ENCODE results near the gene MKKS. TPM values are rescaled to one million over a fixed set of nuclear protein-coding genes. Genes with fewer than 3 reads are reported as not detected.

MKKS gene
- total and polyA plus RNA-seq, 2 of the 13 experiments (the other 11 are each of a cell fraction or from before 2014, with no cell fraction given), result 26.7 to 34.5 TPM

DNA sequence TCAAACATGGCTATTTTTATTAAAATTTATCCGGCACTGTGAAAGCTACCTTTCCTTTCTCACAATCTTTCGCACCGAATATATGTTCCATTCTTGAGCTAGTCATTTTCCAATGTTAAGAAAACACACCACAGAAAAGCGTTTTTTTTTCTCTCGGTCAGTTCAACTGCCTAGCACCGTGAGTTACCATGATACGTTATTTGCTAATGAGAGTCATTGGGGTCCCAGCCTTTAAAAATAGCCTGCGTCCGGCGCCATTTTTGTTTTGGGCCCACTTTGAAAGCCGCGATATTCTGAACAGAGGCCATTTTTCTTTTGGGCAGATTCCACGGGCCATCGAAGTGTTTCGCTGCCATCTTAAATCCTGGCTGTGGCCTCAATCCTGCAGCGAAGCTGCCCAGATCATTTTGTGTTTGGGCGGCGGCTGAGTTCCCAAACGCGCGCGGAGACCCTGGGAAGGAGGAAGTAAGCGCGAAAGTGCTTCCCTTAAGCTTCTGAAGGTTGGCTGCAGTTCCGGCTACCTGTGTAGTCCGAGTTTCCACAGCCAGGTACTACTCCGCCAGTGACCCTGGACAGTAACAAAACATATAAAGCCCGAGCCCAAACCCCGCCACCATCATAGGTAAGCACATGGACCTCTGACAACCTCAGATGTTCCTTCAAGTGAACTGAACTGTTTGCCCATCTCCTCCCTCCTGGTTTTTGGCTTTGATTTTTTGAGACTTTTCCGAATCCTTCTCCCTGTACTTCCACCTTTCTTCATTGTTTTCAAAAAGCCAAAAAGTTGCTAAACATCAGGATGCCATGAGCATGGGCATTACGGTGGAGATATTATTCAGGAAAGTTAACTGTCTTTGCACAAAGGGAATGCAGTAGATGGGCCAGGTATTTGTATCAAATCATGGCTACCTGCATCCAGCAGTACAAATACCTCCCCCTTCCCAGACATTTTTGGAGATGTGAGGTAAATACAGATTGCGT, 1.1 kb upstream of the MKKS start, which contains the start of gene SLX4IP (continued):
- TF ChIP-seq PRDM10 (CRISPR knock-in tag; IDR thresholded peaks at IDR 0.05; ENCODE audit: low read depth), result peak; percentile 69; the same call in 1 of the 2 replicates
- TF ChIP-seq TRIM24 (CRISPR knock-in tag; IDR thresholded peaks at IDR 0.05), result no peak
- peak; percentile 53 for TF ChIP-seq PHF5A (CRISPR knock-in tag; IDR thresholded peaks at IDR 0.05; ENCODE audit: low read depth, unreplicated experiment)
- peak; percentile 96; the same call in 1 of the 2 replicates for TF ChIP-seq CHD4 (IDR thresholded peaks at IDR 0.05; ENCODE audit: borderline replicate concordance, low read length)
- no peak for TF ChIP-seq HNRNPK (IDR thresholded peaks at IDR 0.05; ENCODE audit: low read depth, low read length, poor library complexity, severe bottlenecking)
- TF ChIP-seq SMC3 (IDR thresholded peaks at IDR 0.05; ENCODE audit: low read length), result peak; percentile 1
- TF ChIP-seq FOXJ3 (CRISPR knock-in tag; IDR thresholded peaks at IDR 0.05; ENCODE audit: borderline replicate concordance), result no peak; the same call in none of the 2 replicates
- TF ChIP-seq ZNF235 (CRISPR knock-in tag; IDR thresholded peaks at IDR 0.05; ENCODE audit: borderline replicate concordance), result no peak
- peak; percentile 84 for TF ChIP-seq XRCC5 (optimal IDR thresholded peaks at IDR 0.05; ENCODE audit: low read length)
- no peak for TF ChIP-seq ZNF337 (CRISPR knock-in tag; IDR thresholded peaks at IDR 0.05; ENCODE audit: borderline replicate concordance, low read depth)
- TF ChIP-seq PRMT3 (CRISPR knock-in tag; IDR thresholded peaks at IDR 0.05; ENCODE audit: borderline replicate concordance, low read depth), result no peak
- TF ChIP-seq TBL1XR1 (IDR thresholded peaks at IDR 0.05; ENCODE audit: borderline replicate concordance, low read length, partially characterized antibody), result no peak
- no peak; the same call in 1 of the 2 replicates for TF ChIP-seq ZBTB42 (CRISPR knock-in tag; IDR thresholded peaks at IDR 0.05)
- TF ChIP-seq, protein P1, sequence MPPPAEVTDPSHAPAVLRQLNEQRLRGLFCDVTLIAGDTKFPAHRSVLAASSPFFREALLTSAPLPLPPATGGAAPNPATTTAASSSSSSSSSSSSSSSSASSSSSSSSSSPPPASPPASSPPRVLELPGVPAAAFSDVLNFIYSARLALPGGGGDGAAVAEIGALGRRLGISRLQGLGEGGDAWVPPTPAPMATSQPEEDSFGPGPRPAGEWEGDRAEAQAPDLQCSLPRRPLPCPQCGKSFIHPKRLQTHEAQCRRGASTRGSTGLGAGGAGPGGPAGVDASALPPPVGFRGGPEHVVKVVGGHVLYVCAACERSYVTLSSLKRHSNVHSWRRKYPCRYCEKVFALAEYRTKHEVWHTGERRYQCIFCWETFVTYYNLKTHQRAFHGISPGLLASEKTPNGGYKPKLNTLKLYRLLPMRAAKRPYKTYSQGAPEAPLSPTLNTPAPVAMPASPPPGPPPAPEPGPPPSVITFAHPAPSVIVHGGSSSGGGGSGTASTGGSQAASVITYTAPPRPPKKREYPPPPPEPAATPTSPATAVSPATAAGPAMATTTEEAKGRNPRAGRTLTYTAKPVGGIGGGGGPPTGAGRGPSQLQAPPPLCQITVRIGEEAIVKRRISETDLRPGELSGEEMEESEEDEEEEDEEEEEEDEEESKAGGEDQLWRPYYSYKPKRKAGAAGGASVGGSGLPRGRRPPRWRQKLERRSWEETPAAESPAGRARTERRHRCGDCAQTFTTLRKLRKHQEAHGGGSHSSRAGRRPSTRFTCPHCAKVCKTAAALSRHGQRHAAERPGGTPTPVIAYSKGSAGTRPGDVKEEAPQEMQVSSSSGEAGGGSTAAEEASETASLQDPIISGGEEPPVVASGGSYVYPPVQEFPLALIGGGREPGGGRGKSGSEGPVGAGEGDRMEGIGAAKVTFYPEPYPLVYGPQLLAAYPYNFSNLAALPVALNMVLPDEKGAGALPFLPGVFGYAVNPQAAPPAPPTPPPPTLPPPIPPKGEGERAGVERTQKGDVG (CRISPR knock-in tag; IDR thresholded peaks at IDR 0.05; ENCODE audit: borderline replicate concordance), result no peak
- no peak for TF ChIP-seq SRSF4 (IDR thresholded peaks at IDR 0.05; ENCODE audit: low read depth, low read length, poor library complexity, severe bottlenecking)
- no peak for TF ChIP-seq ZFP36L2 (CRISPR knock-in tag; IDR thresholded peaks at IDR 0.05)

All from HepG2 (cell line).